H1 (cell line): ENCODE measurements around the gene PPA1. TPM values are rescaled to one million over a fixed set of nuclear protein-coding genes. Genes with fewer than 3 reads are reported as not detected.

ENCODE experiments used
- CTCF ChIA-PET: fragments of 300-600 bp; sonication (Branson Sonifier 250); formaldehyde crosslinking; loops from one replicate; lab custom pipeline; 2021; ENCODE audit not compliant: partially characterized antibody; lab: Charles Lee
- POLR2A ChIA-PET: fragments of 300-600 bp; sonication (Branson Sonifier 250); formaldehyde crosslinking; loops from one replicate; lab custom pipeline; 2021; ENCODE audit warnings: inconsistent platforms; ENCODE audit not compliant: partially characterized antibody; lab: Charles Lee
- DNase-seq, 2 experiments: peaks; one replicate each; pipeline versions ENCODE4 v3.0.0 to v3.0.0-alpha.2; 2010 to 2022; ENCODE audit warnings: low spot score in 2 of 2, low read depth in 1 of 2, mixed read lengths in 1 of 2
- FAIRE-seq: peaks from 2 replicates; lab custom pipeline; 2011; peaks lifted over from hg19 to GRCh38; lab: Jason Lieb, UNC
- H2AFZ ChIP-seq: 2 replicates; pipeline ENCODE4 v1.8.1; 2012; ENCODE audit warnings: low read length, inconsistent platforms
- H2AK5ac ChIP-seq: 2 replicates; pipeline ENCODE4 v1.6.1; 2013; ENCODE audit warnings: low read depth, low read length
- H2BK120ac ChIP-seq: replicated peaks from 2 replicates; pipeline ENCODE3; 2013; ENCODE audit warnings: low read depth, low read length, inconsistent platforms
- H2BK12ac ChIP-seq: 2 replicates; pipeline ENCODE4 v1.6.1; 2013; ENCODE audit warnings: low read depth, low read length
- H2BK15ac ChIP-seq: 2 replicates; pipeline ENCODE4 v1.6.1; 2013; ENCODE audit warnings: low read length
- H2BK20ac ChIP-seq: 2 replicates; pipeline ENCODE4 v1.6.1; 2013; ENCODE audit warnings: low read length
- H2BK5ac ChIP-seq: 2 replicates; pipeline ENCODE4 v1.6.1; 2013; ENCODE audit warnings: low read depth, low read length
- H3K14ac ChIP-seq: 2 replicates; pipeline ENCODE4 v1.6.1; 2013; ENCODE audit warnings: inconsistent platforms; ENCODE audit not compliant: insufficient read length
- H3K18ac ChIP-seq: 2 replicates; pipeline ENCODE4 v1.6.1; 2013; ENCODE audit warnings: low read length; ENCODE audit errors: extremely low read depth
- H3K23ac ChIP-seq: 2 replicates; pipeline ENCODE4 v1.6.1; 2013; ENCODE audit warnings: inconsistent platforms; ENCODE audit not compliant: insufficient read length
- H3K23me2 ChIP-seq: 2 replicates; pipeline ENCODE4 v1.6.1; 2013; ENCODE audit warnings: low read depth, low read length
- H3K27ac ChIP-seq: 2 replicates; pipeline ENCODE4 v1.6.1; 2011; ENCODE audit warnings: low read depth, low read length, inconsistent platforms
- H3K27me3 ChIP-seq, 4 experiments: replicated peaks in 1 of 4; 1 replicate in 1 of 4; 2 replicates in 3 of 4; pipeline versions ENCODE4 v1.6.1 to v1.8.1; 2011 to 2013; ENCODE audit warnings: low read length in 3 of 4, mild to moderate bottlenecking in 3 of 4, inconsistent platforms in 2 of 4, mixed read lengths in 2 of 4, moderate library complexity in 1 of 4; ENCODE audit not compliant: control insufficient read depth in 3 of 4, insufficient read depth in 3 of 4; ENCODE audit errors: extremely low read depth in 1 of 4
- H3K36me3 ChIP-seq, 4 experiments: 2 replicates each; pipeline versions ENCODE4 v1.6.1 to v1.8.1; 2011 to 2013; ENCODE audit warnings: mild to moderate bottlenecking in 4 of 4, low read length in 3 of 4, moderate library complexity in 2 of 4, control low read depth in 1 of 4, inconsistent platforms in 1 of 4; ENCODE audit not compliant: insufficient read depth in 4 of 4, control insufficient read depth in 2 of 4
- H3K4ac ChIP-seq: replicated peaks from 2 replicates; pipeline ENCODE3; 2013; ENCODE audit warnings: low read length, low read depth, mixed read lengths, inconsistent platforms; ENCODE audit not compliant: insufficient read length
- H3K4me1 ChIP-seq, 4 experiments: replicated peaks in 1 of 4; 1 replicate in 1 of 4; 2 replicates in 3 of 4; pipeline versions ENCODE4 v1.6.1 to v1.8.1; 2011 to 2013; ENCODE audit warnings: low read length in 3 of 4, inconsistent platforms in 2 of 4, mixed read lengths in 1 of 4; ENCODE audit not compliant: insufficient read depth in 4 of 4, control insufficient read depth in 3 of 4
- H3K4me2 ChIP-seq, 2 experiments: 2 replicates each; pipeline versions ENCODE4 v1.6.1 to v1.8.1; 2011 to 2013; ENCODE audit warnings: low read depth in 2 of 2, low read length in 2 of 2, control low read depth in 1 of 2, inconsistent platforms in 1 of 2, mild to moderate bottlenecking in 1 of 2; ENCODE audit not compliant: insufficient read depth in 1 of 2
- H3K4me3 ChIP-seq, 4 experiments: fragments of 200-600, 300-600 bp in 1 of 4; sonication (generic), shearing (Covaris generic), sonication (Bioruptor Twin) in 1 of 4; 2 replicates each; pipeline versions ENCODE4 v1.5.1 to v1.8.1; 2011 to 2016; ENCODE audit warnings: low read length in 4 of 4, low read depth in 3 of 4, control low read depth in 2 of 4, inconsistent platforms in 2 of 4, mild to moderate bottlenecking in 2 of 4, mixed read lengths in 1 of 4, moderate library complexity in 1 of 4; ENCODE audit not compliant: insufficient read depth in 2 of 4; ENCODE audit errors: extremely low read depth in 1 of 4
- H3K56ac ChIP-seq: replicated peaks from 2 replicates; pipeline ENCODE3; 2013; ENCODE audit warnings: low read depth, mild to moderate bottlenecking, mixed read lengths, low read length, inconsistent platforms; ENCODE audit not compliant: insufficient read length
- H3K79me1 ChIP-seq: 2 replicates; pipeline ENCODE4 v1.6.1; 2013; ENCODE audit warnings: low read depth, low read length, control low read depth
- H3K79me2 ChIP-seq, 2 experiments: 2 replicates each; pipeline versions ENCODE4 v1.6.1 to v1.8.1; 2012 to 2013; ENCODE audit warnings: low read length in 2 of 2, mild to moderate bottlenecking in 2 of 2, inconsistent platforms in 1 of 2; ENCODE audit not compliant: insufficient read depth in 2 of 2, control insufficient read depth in 1 of 2
- H3K9ac ChIP-seq, 4 experiments: replicated peaks in 1 of 4; 1 replicate in 1 of 4; 2 replicates in 3 of 4; pipeline versions ENCODE4 v1.6.1 to v1.8.1; 2011 to 2013; ENCODE audit warnings: low read depth in 3 of 4, low read length in 3 of 4, control low read depth in 2 of 4, mild to moderate bottlenecking in 2 of 4, moderate library complexity in 2 of 4, inconsistent platforms in 1 of 4; ENCODE audit errors: extremely low read depth in 1 of 4
- H3K9me3 ChIP-seq, 2 experiments: 2 replicates each; pipeline versions ENCODE4 v1.6.1 to v1.8.1; 2012 to 2013; ENCODE audit warnings: mild to moderate bottlenecking in 2 of 2, moderate library complexity in 2 of 2, control low read depth in 1 of 2, inconsistent platforms in 1 of 2, low read depth in 1 of 2, low read length in 1 of 2, mixed read lengths in 1 of 2; ENCODE audit not compliant: insufficient read depth in 2 of 2
- H4K20me1 ChIP-seq, 2 experiments: replicated peaks in 1 of 2; 2 replicates each; pipeline versions ENCODE3 to v1.8.1; 2011 to 2013; ENCODE audit warnings: inconsistent platforms in 2 of 2, low read length in 2 of 2, mild to moderate bottlenecking in 1 of 2; ENCODE audit not compliant: insufficient read depth in 2 of 2, control insufficient read depth in 1 of 2
- H4K5ac ChIP-seq: 2 replicates; pipeline ENCODE4 v1.6.1; 2013; ENCODE audit warnings: low read length, low read depth, mixed read lengths, inconsistent platforms; ENCODE audit not compliant: insufficient read length
- H4K8ac ChIP-seq: 2 replicates; pipeline ENCODE4 v1.8.0; 2013; ENCODE audit warnings: mild to moderate bottlenecking, moderate library complexity, low read length, inconsistent platforms; ENCODE audit not compliant: insufficient read depth; ENCODE audit errors: extremely low read depth
- H4K91ac ChIP-seq: replicated peaks from 2 replicates; pipeline ENCODE3; 2013; ENCODE audit warnings: low read length, mixed read lengths, inconsistent platforms; ENCODE audit not compliant: insufficient read length
- BRCA1 ChIP-seq: IDR thresholded peaks from 2 replicates; pipeline ENCODE4 v1.6.1; 2012; ENCODE audit warnings: low read depth, low read length, improper control_type of control experiment
- E2F6 ChIP-seq: IDR thresholded peaks from 2 replicates; pipeline ENCODE4 v1.6.1; 2012; ENCODE audit warnings: inconsistent platforms
- HDAC2 ChIP-seq, 2 experiments: fragments of 300-600 bp in 1 of 2; sonication (generic) in 1 of 2; IDR thresholded peaks; 2 replicates each; pipeline ENCODE4 v1.6.1; 2011 to 2012; ENCODE audit warnings: low read depth in 2 of 2, low read length in 2 of 2, mild to moderate bottlenecking in 2 of 2, moderate library complexity in 2 of 2, borderline replicate concordance in 1 of 2, inconsistent platforms in 1 of 2
- RAD21 ChIP-seq, 2 experiments: IDR thresholded peaks in 1 of 2; conservative IDR thresholded peaks in 1 of 2; 2 replicates each; pipeline ENCODE4 v1.6.1; 2011; ENCODE audit warnings: low read depth in 2 of 2, low read length in 2 of 2, improper control_type of control experiment in 1 of 2, inconsistent platforms in 1 of 2, mild to moderate bottlenecking in 1 of 2, moderate library complexity in 1 of 2
- WGBS, 2 experiments: shearing (Covaris generic) in 1 of 2; methylation state at CpG; one replicate each; pipeline versions ENCODE4 v1.1.6 to v1.1.7; 2013 to 2015; ENCODE audit warnings: low lambda C conversion rate in 2 of 2, mixed read lengths in 2 of 2, inconsistent platforms in 1 of 2, low coverage in 1 of 2, missing lambda C conversion rate in 1 of 2; ENCODE audit not compliant: insufficient replicate concordance in 2 of 2, insufficient coverage in 1 of 2, insufficient read length in 1 of 2; ENCODE audit errors: extremely low coverage in 1 of 2, missing lambda C conversion rate in 1 of 2; 5-methylcytosine and 5-hydroxymethylcytosine counted together
- polyA plus RNA-seq, 7 experiments: library from polyadenylated mRNA; depleted of rRNA in 3 of 7; stranded (reverse) in 5 of 7; unstranded in 2 of 7; fragments of >200 nt in 5 of 7; fragments of 200-250 nt in 2 of 7; gene quantifications; 1 replicate in 5 of 7; 2 replicates in 1 of 7; 4 replicates in 1 of 7; pipeline versions ENCODE4 v1.2.1 to v1.2.3, GENCODE V29; 2011 to 2013; ENCODE audit warnings: missing spikeins in 2 of 7, mixed read lengths in 2 of 7
- total RNA-seq: library from RNA; stranded (reverse); fragmentation: NEBNext Ultra II Directional; extraction: Animal tissue kit (Norgen Biotek cat#: 25700); gene quantifications from 2 replicates; pipeline ENCODE4 v1.2.1, GENCODE V29; 2021

PPA1 gene
- total and polyA plus RNA-seq, 2 of the 8 experiments (the other 6 are each of a cell fraction or from before 2014, with no cell fraction given) = 77.0 to 191 TPM

- no peak overlapping the region for H3K4me2 ChIP-seq
- H3K4ac ChIP-seq = no peak overlapping the region
- no peak overlapping the region for H3K18ac ChIP-seq
- H3K79me1 ChIP-seq = no peaks in the 10 kb centered on the region
- H4K8ac ChIP-seq = no peak overlapping the region
- no peak overlapping the region for H2BK15ac ChIP-seq
- no peak overlapping the region for H4K5ac ChIP-seq
- H3K14ac ChIP-seq = no peak overlapping the region
- no peak overlapping the region for H2BK5ac ChIP-seq
- FAIRE-seq (no peak), DNase-seq (no peak)
- H2BK12ac ChIP-seq = no peak overlapping the region
- no peak overlapping the region for H2BK120ac ChIP-seq
- ChIA-PET POLR2A (interaction anchor here (0.8 kb wide), 1 partner anchor 22 kb away, joined by 4 read pairs; the partner anchor contains the start of gene SAR1A), CTCF (interaction anchor here (0.7 to 1.4 kb wide), 5 partner anchors 12 to 87 kb away, joined by 3 read pairs; no protein-coding TSS in a partner anchor)
- no peak overlapping the region for H3K9ac ChIP-seq
- no peak overlapping the region for H2BK20ac ChIP-seq
- no peaks in the 10 kb centered on the region for H3K9me3 ChIP-seq
- no peak overlapping the region for H3K27ac ChIP-seq
- H4K91ac ChIP-seq = no peak overlapping the region
- no peaks in the 10 kb centered on the region for H4K20me1 ChIP-seq
- no peak overlapping the region for H3K56ac ChIP-seq
- H3K36me3 ChIP-seq = no peaks in the 10 kb centered on the region
- no peaks in the 10 kb centered on the region for H3K79me2 ChIP-seq
- no peaks in the 10 kb centered on the region for H3K23me2 ChIP-seq
- no peaks in the 10 kb centered on the region for H3K27me3 ChIP-seq
- no peaks in the 10 kb centered on the region for H3K4me1 ChIP-seq
- WGBS, 2 experiments = 85% methylated on average over 5 of the region's 5 CpGs; no CpG with 5 or more reads in 1 of the 2 experiments
- H3K23ac ChIP-seq = no peak overlapping the region
- TF ChIP-seq E2F6 (no peak), BRCA1 (no peak), HDAC2 (IDR thresholded peaks at IDR 0.05; ENCODE audit: borderline replicate concordance in 1 of 2, low read depth in 2 of 2, low read length in 2 of 2) (no peak), RAD21 (IDR thresholded peaks at IDR 0.05 in 1 of 2, conservative IDR thresholded peaks at IDR 0.05 in 1 of 2; ENCODE audit: low read depth in 2 of 2, low read length in 2 of 2) (no peak)
- TF ChIP-seq, all 59 proteins: peak for 0
- H2AFZ ChIP-seq = no peak overlapping the region
- H3K4me3 ChIP-seq = no peak overlapping the region
- H2AK5ac ChIP-seq = no peak overlapping the region
Measured at GRCh38 chr10:70192326-70192968, 40.8 kb downstream of the PPA1 start.
